Measurements from ENCODE around the gene SLCO2A1.

DNA sequence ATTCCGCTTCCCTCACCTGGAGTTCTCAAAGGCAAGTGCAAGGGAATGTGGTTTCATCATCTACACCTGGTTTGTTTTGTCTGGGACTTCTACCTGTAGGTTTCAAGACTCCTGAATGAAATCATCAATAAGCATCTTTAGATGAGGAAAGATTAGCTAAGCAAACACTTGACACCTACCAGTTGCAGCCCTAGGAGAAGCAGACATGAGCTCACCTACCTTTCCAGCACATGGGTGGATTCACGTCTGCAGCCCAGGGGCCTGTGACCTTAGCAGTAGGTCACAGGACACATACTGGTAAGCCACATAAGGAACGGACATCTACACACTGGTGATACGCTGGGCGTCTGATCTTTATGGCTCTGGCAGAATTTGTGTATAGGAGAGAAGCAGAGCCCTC lies 26.7 kb downstream of the SLCO2A1 start:
- TF ChIP-seq ZFP3 (CRISPR knock-in tag; IDR thresholded peaks at IDR 0.05): no peak
- TF ChIP-seq, protein P1, sequence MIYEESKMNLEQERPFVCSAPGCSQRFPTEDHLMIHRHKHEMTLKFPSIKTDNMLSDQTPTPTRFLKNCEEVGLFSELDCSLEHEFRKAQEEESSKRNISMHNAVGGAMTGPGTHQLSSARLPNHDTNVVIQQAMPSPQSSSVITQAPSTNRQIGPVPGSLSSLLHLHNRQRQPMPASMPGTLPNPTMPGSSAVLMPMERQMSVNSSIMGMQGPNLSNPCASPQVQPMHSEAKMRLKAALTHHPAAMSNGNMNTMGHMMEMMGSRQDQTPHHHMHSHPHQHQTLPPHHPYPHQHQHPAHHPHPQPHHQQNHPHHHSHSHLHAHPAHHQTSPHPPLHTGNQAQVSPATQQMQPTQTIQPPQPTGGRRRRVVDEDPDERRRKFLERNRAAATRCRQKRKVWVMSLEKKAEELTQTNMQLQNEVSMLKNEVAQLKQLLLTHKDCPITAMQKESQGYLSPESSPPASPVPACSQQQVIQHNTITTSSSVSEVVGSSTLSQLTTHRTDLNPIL (CRISPR knock-in tag; IDR thresholded peaks at IDR 0.05; ENCODE audit: low read depth): no peak
- TF ChIP-seq, protein P2, sequence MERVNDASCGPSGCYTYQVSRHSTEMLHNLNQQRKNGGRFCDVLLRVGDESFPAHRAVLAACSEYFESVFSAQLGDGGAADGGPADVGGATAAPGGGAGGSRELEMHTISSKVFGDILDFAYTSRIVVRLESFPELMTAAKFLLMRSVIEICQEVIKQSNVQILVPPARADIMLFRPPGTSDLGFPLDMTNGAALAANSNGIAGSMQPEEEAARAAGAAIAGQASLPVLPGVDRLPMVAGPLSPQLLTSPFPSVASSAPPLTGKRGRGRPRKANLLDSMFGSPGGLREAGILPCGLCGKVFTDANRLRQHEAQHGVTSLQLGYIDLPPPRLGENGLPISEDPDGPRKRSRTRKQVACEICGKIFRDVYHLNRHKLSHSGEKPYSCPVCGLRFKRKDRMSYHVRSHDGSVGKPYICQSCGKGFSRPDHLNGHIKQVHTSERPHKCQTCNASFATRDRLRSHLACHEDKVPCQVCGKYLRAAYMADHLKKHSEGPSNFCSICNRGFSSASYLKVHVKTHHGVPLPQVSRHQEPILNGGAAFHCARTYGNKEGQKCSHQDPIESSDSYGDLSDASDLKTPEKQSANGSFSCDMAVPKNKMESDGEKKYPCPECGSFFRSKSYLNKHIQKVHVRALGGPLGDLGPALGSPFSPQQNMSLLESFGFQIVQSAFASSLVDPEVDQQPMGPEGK (CRISPR knock-in tag; IDR thresholded peaks at IDR 0.05; ENCODE audit: borderline replicate concordance): no peak
- no peak for TF ChIP-seq RARB (CRISPR knock-in tag; IDR thresholded peaks at IDR 0.05)
- TF ChIP-seq TCF4 (CRISPR knock-in tag; IDR thresholded peaks at IDR 0.05; ENCODE audit: borderline replicate concordance): no peak
- TF ChIP-seq ZNF8 (CRISPR knock-in tag; IDR thresholded peaks at IDR 0.05): no peak
- no peak for TF ChIP-seq TSHZ2 (CRISPR knock-in tag; IDR thresholded peaks at IDR 0.05)
- TF ChIP-seq TOX (CRISPR knock-in tag; IDR thresholded peaks at IDR 0.05; ENCODE audit: borderline replicate concordance): no peak
- no peak for TF ChIP-seq ISL1 (CRISPR knock-in tag; IDR thresholded peaks at IDR 0.05)
- TF ChIP-seq ZC3H10 (CRISPR knock-in tag; IDR thresholded peaks at IDR 0.05): no peak
- TF ChIP-seq ZNF565 (CRISPR knock-in tag; conservative IDR thresholded peaks at IDR 0.05; ENCODE audit: low read depth): no peak
- no peak for TF ChIP-seq POU6F1 (CRISPR knock-in tag; IDR thresholded peaks at IDR 0.05; ENCODE audit: borderline replicate concordance, low read depth)
